Activated CD4-positive, alpha-beta memory T cell treated with anti-CD3 and anti-CD28 coated beads, Interleukin-2, amount 10 ng/mL, durations not matched to agents 7 days and 5 days (primary cell): Measurements from ENCODE around the gene CDC5L. TPM values are rescaled to one million over a fixed set of nuclear protein-coding genes. Genes with fewer than 3 reads are reported as not detected.

Experiments
- CTCF ChIA-PET: fragments of 350-600 bp; sonication (Branson Sonifier 250); formaldehyde crosslinking; loops from one replicate; lab custom pipeline; 2021; ENCODE audit warnings: antibody characterized with exemption, inconsistent platforms; lab: Charles Lee
- POLR2A ChIA-PET: fragments of 350-600 bp; sonication (Branson Sonifier 250); formaldehyde crosslinking; loops from one replicate; lab custom pipeline; 2021; ENCODE audit warnings: antibody characterized with exemption; lab: Charles Lee
- DNase-seq: peaks from one replicate; pipeline ENCODE4 v3.0.0-alpha.2; 2020
- H3K27ac Mint-ChIP-seq: one replicate; pipeline ENCODE4 v1.8.0; 2021; ENCODE audit warnings: mild to moderate bottlenecking, mixed read lengths
- H3K27me3 Mint-ChIP-seq: one replicate; pipeline ENCODE4 v1.8.0; 2021; ENCODE audit warnings: mixed read lengths
- H3K36me3 Mint-ChIP-seq: one replicate; pipeline ENCODE4 v1.8.0; 2021; ENCODE audit warnings: low read depth, mixed read lengths
- H3K4me1 Mint-ChIP-seq: one replicate; pipeline ENCODE4 v1.8.0; 2021; ENCODE audit warnings: mixed read lengths
- H3K4me3 Mint-ChIP-seq: one replicate; pipeline ENCODE4 v1.8.0; 2021; ENCODE audit warnings: mild to moderate bottlenecking, mixed read lengths
- H3K9me3 Mint-ChIP-seq: one replicate; pipeline ENCODE4 v1.8.0; 2021; ENCODE audit warnings: mixed read lengths
- total RNA-seq, 2 experiments: library from RNA; stranded (reverse); gene quantifications; one replicate each; pipeline ENCODE4 v1.2.3, GENCODE V29; 2021

Gene CDC5L
- total RNA-seq, 2 experiments from 2014 or later, result 23.8 to 24.2 TPM

- ChIA-PET CTCF (interaction anchor here (1.4 kb wide), 1 partner anchor 13 kb away, joined by 4 read pairs; no protein-coding TSS in a partner anchor), POLR2A (interaction anchor here (1.0 kb wide), 1 partner anchor 8 kb away, joined by 3 read pairs; no protein-coding TSS in a partner anchor)
- DNase-seq, result no peak
- Mint-ChIP-seq H3K4me3 (no peak overlapping the region), H3K9me3 (no peaks in the 10 kb centered on the region), H3K36me3 (no peaks in the 10 kb centered on the region), H3K27me3 (peaks cover 19% of the 10 kb centered on the region), H3K27ac (no peak overlapping the region), H3K4me1 (no peaks in the 10 kb centered on the region)
These were observed 35.2 kb upstream of the CDC5L start for GRCh38 chr6:44352259-44352658.

- Mint-ChIP-seq H3K4me3 (no peak overlapping the region), H3K36me3 (no peaks in the 10 kb centered on the region), H3K4me1 (no peaks in the 10 kb centered on the region), H3K9me3 (no peaks in the 10 kb centered on the region), H3K27me3 (peaks cover 25% of the 10 kb centered on the region), H3K27ac (no peak overlapping the region)
- POLR2A ChIA-PET, result no interaction called here
- DNase-seq, result no peak
- CTCF ChIA-PET, result no interaction called here
These were observed 34.2 kb upstream of the CDC5L start for GRCh38 chr6:44353336-44353735.

- H3K4me1 Mint-ChIP-seq, result no peaks in the 10 kb centered on the region
- CTCF ChIA-PET, result no interaction called here
- H3K27ac Mint-ChIP-seq, result no peak overlapping the region
- H3K27me3 Mint-ChIP-seq, result peaks cover 33% of the 10 kb centered on the region
- H3K9me3 Mint-ChIP-seq, result no peaks in the 10 kb centered on the region
- POLR2A ChIA-PET, result no interaction called here
- DNase-seq, result no peak
- no peak overlapping the region for H3K4me3 Mint-ChIP-seq
- H3K36me3 Mint-ChIP-seq, result no peaks in the 10 kb centered on the region
These were observed 31.9 kb upstream of the CDC5L start for GRCh38 chr6:44355640-44356039.

GRCh38 chr6:44356487-44356886 lies 31.0 kb upstream of the CDC5L start:
- Mint-ChIP-seq H3K27me3 (peaks cover 33% of the 10 kb centered on the region), H3K36me3 (no peaks in the 10 kb centered on the region), H3K9me3 (no peaks in the 10 kb centered on the region), H3K27ac (no peak overlapping the region), H3K4me1 (no peaks in the 10 kb centered on the region), H3K4me3 (no peak overlapping the region)
- no peak for DNase-seq
- POLR2A ChIA-PET, result no interaction called here
- CTCF ChIA-PET, result no interaction called here

GRCh38 chr6:44359973-44360372 lies 27.5 kb upstream of the CDC5L start:
- Mint-ChIP-seq H3K4me3 (no peak overlapping the region), H3K4me1 (no peaks in the 10 kb centered on the region), H3K27ac (no peak overlapping the region), H3K9me3 (no peaks in the 10 kb centered on the region), H3K36me3 (no peaks in the 10 kb centered on the region), H3K27me3 (peaks cover 34% of the 10 kb centered on the region)
- ChIA-PET CTCF (no interaction called here), POLR2A (no interaction called here)
- no peak for DNase-seq

- CTCF ChIA-PET, result no interaction called here
- POLR2A ChIA-PET, result no interaction called here
- no peak for DNase-seq
- H3K36me3 Mint-ChIP-seq, result no peaks in the 10 kb centered on the region
- H3K9me3 Mint-ChIP-seq, result no peaks in the 10 kb centered on the region
- peaks cover 21% of the 10 kb centered on the region for H3K27me3 Mint-ChIP-seq
- no peaks in the 10 kb centered on the region for H3K4me1 Mint-ChIP-seq
- H3K27ac Mint-ChIP-seq, result no peak overlapping the region
- no peak overlapping the region for H3K4me3 Mint-ChIP-seq
These were observed 25.6 kb upstream of the CDC5L start for GRCh38 chr6:44361947-44362346.

GRCh38 chr6:44363377-44363926 lies 24.1 kb upstream of the CDC5L start:
- H3K9me3 Mint-ChIP-seq, result no peaks in the 10 kb centered on the region
- H3K36me3 Mint-ChIP-seq, result no peaks in the 10 kb centered on the region
- no peak for DNase-seq
- ChIA-PET POLR2A (no interaction called here), CTCF (no interaction called here)
- H3K27ac Mint-ChIP-seq, result no peak overlapping the region
- H3K4me1 Mint-ChIP-seq, result peaks cover 4% of the 10 kb centered on the region
- peaks cover 14% of the 10 kb centered on the region for H3K27me3 Mint-ChIP-seq
- no peak overlapping the region for H3K4me3 Mint-ChIP-seq

- DNase-seq, result no peak
- Mint-ChIP-seq H3K4me3 (no peak overlapping the region), H3K4me1 (peaks cover 4% of the 10 kb centered on the region), H3K27me3 (peaks cover 13% of the 10 kb centered on the region), H3K27ac (no peak overlapping the region), H3K9me3 (no peaks in the 10 kb centered on the region), H3K36me3 (no peaks in the 10 kb centered on the region)
- POLR2A ChIA-PET, result no interaction called here
- CTCF ChIA-PET, result no interaction called here
These were observed 20.7 kb upstream of the CDC5L start for GRCh38 chr6:44366781-44367180.

GRCh38 chr6:44367681-44368080 lies 19.8 kb upstream of the CDC5L start:
- CTCF ChIA-PET, result interaction anchor here (0.6 kb wide), 1 partner anchor 68 kb away, joined by 4 read pairs; no protein-coding TSS in a partner anchor
- peaks cover 12% of the 10 kb centered on the region for H3K27me3 Mint-ChIP-seq
- POLR2A ChIA-PET, result no interaction called here

GRCh38 chr6:44373051-44373450 lies 14.5 kb upstream of the CDC5L start:
- H3K27me3 Mint-ChIP-seq, result peaks cover 22% of the 10 kb centered on the region
- H3K27ac Mint-ChIP-seq, result no peak overlapping the region
- H3K4me3 Mint-ChIP-seq, result no peak overlapping the region
- no peak for DNase-seq
- H3K9me3 Mint-ChIP-seq, result no peaks in the 10 kb centered on the region
- ChIA-PET POLR2A (no interaction called here), CTCF (no interaction called here)
- H3K36me3 Mint-ChIP-seq, result no peaks in the 10 kb centered on the region
- H3K4me1 Mint-ChIP-seq, result no peaks in the 10 kb centered on the region

More at GRCh38 chr6:44367681-44368080, 19.8 kb upstream of the CDC5L start:
- Mint-ChIP-seq H3K27ac (no peak overlapping the region), H3K4me3 (no peak overlapping the region), H3K9me3 (no peaks in the 10 kb centered on the region), H3K4me1 (peaks cover 4% of the 10 kb centered on the region), H3K36me3 (no peaks in the 10 kb centered on the region)
- no peak for DNase-seq

- Mint-ChIP-seq H3K27me3 (peaks cover 18% of the 10 kb centered on the region), H3K4me1 (no peaks in the 10 kb centered on the region), H3K9me3 (no peaks in the 10 kb centered on the region), H3K36me3 (no peaks in the 10 kb centered on the region), H3K27ac (no peak overlapping the region), H3K4me3 (no peak overlapping the region)
- ChIA-PET POLR2A (no interaction called here), CTCF (no interaction called here)
- DNase-seq, result no peak
These were observed 13.7 kb upstream of the CDC5L start for GRCh38 chr6:44373787-44374186.

- Mint-ChIP-seq H3K4me1 (no peaks in the 10 kb centered on the region), H3K27ac (no peak overlapping the region)
- CTCF ChIA-PET, result no interaction called here
These were observed 12.4 kb upstream of the CDC5L start for GRCh38 chr6:44375071-44375470.

GRCh38 chr6:44377484-44377883 lies 10.0 kb upstream of the CDC5L start:
- H3K27ac Mint-ChIP-seq, result no peak overlapping the region

More at GRCh38 chr6:44375071-44375470, 12.4 kb upstream of the CDC5L start:
- H3K9me3 Mint-ChIP-seq, result no peaks in the 10 kb centered on the region
- H3K36me3 Mint-ChIP-seq, result no peaks in the 10 kb centered on the region
- no peak overlapping the region for H3K4me3 Mint-ChIP-seq
- H3K27me3 Mint-ChIP-seq, result peaks cover 16% of the 10 kb centered on the region
- POLR2A ChIA-PET, result interaction anchor here (2.2 kb wide), 1 partner anchor 12 kb away, joined by 9 read pairs; the partner anchor contains the start of gene CDC5L
- no peak for DNase-seq

GRCh38 chr6:44377971-44378370 lies 9.5 kb upstream of the CDC5L start:
- Mint-ChIP-seq H3K4me1 (no peaks in the 10 kb centered on the region), H3K36me3 (no peaks in the 10 kb centered on the region), H3K27ac (no peak overlapping the region), H3K4me3 (no peak overlapping the region), H3K27me3 (peaks cover 22% of the 10 kb centered on the region), H3K9me3 (no peaks in the 10 kb centered on the region)
- DNase-seq, result no peak
- ChIA-PET CTCF (no interaction called here), POLR2A (no interaction called here)

More at GRCh38 chr6:44377484-44377883, 10.0 kb upstream of the CDC5L start:
- Mint-ChIP-seq H3K4me3 (no peak overlapping the region), H3K27me3 (peaks cover 26% of the 10 kb centered on the region), H3K9me3 (no peaks in the 10 kb centered on the region), H3K36me3 (no peaks in the 10 kb centered on the region), H3K4me1 (no peaks in the 10 kb centered on the region)
- CTCF ChIA-PET, result no interaction called here
- no peak for DNase-seq
- POLR2A ChIA-PET, result no interaction called here
